Bone marrow (tissue), 2 donors: ENCODE results near the gene KLF18.
"Not testable (repeated sequence)": the region's sequence is repeated elsewhere in the genome, so short reads cannot be mapped to it uniquely, and the experiment has no call there.

Source experiments
- DNase-seq, 2 donors: peaks; one replicate each; lab custom pipeline; 2025; lab: John Stamatoyannopoulos, UW

KLF18 gene

GRCh38 chr1:44141531-44141930 is at the start of gene KLF18:
KLF18 (minus strand) TSS chr1:44141631; CDS start chr1:44141631, 0 bp downstream.
- DNase-seq, result no peak

- no peak for DNase-seq
Observed at GRCh38 chr1:44174630-44175029, 33.2 kb upstream of the KLF18 start.

GRCh38 chr1:44170281-44170823 is 28.9 kb upstream of the KLF18 start:
- no peak for DNase-seq

- no peak for DNase-seq
Observed at GRCh38 chr1:44168520-44169098, 27.2 kb upstream of the KLF18 start.

- no peak for DNase-seq
Observed at GRCh38 chr1:44161546-44161945, 20.1 kb upstream of the KLF18 start.

- DNase-seq, result no peak
Observed at GRCh38 chr1:44158871-44159270, 17.4 kb upstream of the KLF18 start.

- no peak for DNase-seq
Observed at GRCh38 chr1:44157903-44158302, 16.5 kb upstream of the KLF18 start.

- DNase-seq, result no peak
Observed at GRCh38 chr1:44154049-44154448, 12.6 kb upstream of the KLF18 start.

- no peak for DNase-seq
Observed at GRCh38 chr1:44152692-44153091, 11.3 kb upstream of the KLF18 start.

GRCh38 chr1:44151808-44152207 is 10.4 kb upstream of the KLF18 start:
- no peak for DNase-seq

- no peak for DNase-seq
Observed at GRCh38 chr1:44151332-44151731, 9.9 kb upstream of the KLF18 start.

GRCh38 chr1:44147582-44147981 is 6.2 kb upstream of the KLF18 start:
- no peak for DNase-seq

GRCh38 chr1:44146536-44147361 is 5.3 kb upstream of the KLF18 start:
- no peak for DNase-seq

- DNase-seq, result no peak
Observed at GRCh38 chr1:44144962-44145756, 3.7 kb upstream of the KLF18 start.

- DNase-seq, result not testable (repeated sequence)
Observed at GRCh38 chr1:44139565-44139964, 1.9 kb downstream of the KLF18 start.

- no peak for DNase-seq
Observed at GRCh38 chr1:44138239-44138638, 3.2 kb downstream of the KLF18 start.

- no peak for DNase-seq
Observed at GRCh38 chr1:44135886-44136285, 5.5 kb downstream of the KLF18 start.

GRCh38 chr1:44134071-44134920 is 7.1 kb downstream of the KLF18 start:
- DNase-seq, result no peak

- no peak for DNase-seq
Observed at GRCh38 chr1:44131411-44131810, 10.0 kb downstream of the KLF18 start.

- no peak for DNase-seq
Observed at GRCh38 chr1:44129616-44130500, 11.6 kb downstream of the KLF18 start.
